Neural cell (in vitro differentiated cells): ENCODE data around the gene ENDOD1. TPM values are rescaled to one million over a fixed set of nuclear protein-coding genes. Genes with fewer than 3 reads are reported as not detected.

Experiments
- H2AFZ ChIP-seq: fragments of 200-600, 300-800 bp; sonication (generic), shearing (Covaris generic); 2 replicates; pipeline ENCODE4 v1.6.0; 2014; ENCODE audit warnings: low read depth, mild to moderate bottlenecking, antibody characterized with exemption, low read length, moderate library complexity
- H3F3A ChIP-seq: fragments of 200-600 bp; shearing (Covaris generic); 2 replicates; pipeline ENCODE4 v1.6.1; 2016; ENCODE audit warnings: mild to moderate bottlenecking, moderate library complexity, mixed read lengths, antibody characterized with exemption, low read length; ENCODE audit not compliant: insufficient read depth, poor library complexity, severe bottlenecking
- H3K27ac ChIP-seq: fragments of 200-600, 300-800 bp; sonication (generic), shearing (Covaris generic); 2 replicates; pipeline ENCODE4 v1.5.1; 2014; ENCODE audit warnings: mild to moderate bottlenecking, low read length, moderate library complexity
- H3K27me3 ChIP-seq: fragments of 300-800, 200-600 bp; sonication (generic), shearing (Covaris generic); 2 replicates; pipeline ENCODE4 v1.6.0; 2014; ENCODE audit warnings: mild to moderate bottlenecking, low read depth, low read length, moderate library complexity; ENCODE audit not compliant: insufficient read depth
- H3K36me3 ChIP-seq: fragments of 300-800, 200-600 bp; sonication (generic), shearing (Covaris generic); 2 replicates; pipeline ENCODE4 v1.5.1; 2014; ENCODE audit warnings: mild to moderate bottlenecking, antibody characterized with exemption, low read length, moderate library complexity; ENCODE audit not compliant: insufficient read depth
- H3K4me2 ChIP-seq: fragments of 300-800, 200-600 bp; sonication (generic), shearing (Covaris generic); 2 replicates; pipeline ENCODE4 v1.6.0; 2014; ENCODE audit warnings: mild to moderate bottlenecking, low read length
- H3K4me3 ChIP-seq: fragments of 300-800, 200-600 bp; sonication (generic), shearing (Covaris generic); 2 replicates; pipeline ENCODE4 v1.5.1; 2014; ENCODE audit warnings: mild to moderate bottlenecking, low read length, moderate library complexity
- H3K79me2 ChIP-seq: fragments of 200-600 bp; shearing (Covaris generic); replicated peaks from 2 replicates; pipeline ENCODE4 v1.6.0; 2014; ENCODE audit warnings: mild to moderate bottlenecking, low read length, moderate library complexity; ENCODE audit not compliant: insufficient read depth
- H3K9ac ChIP-seq: fragments of 300-800, 200-600 bp; sonication (generic), shearing (Covaris generic); 2 replicates; pipeline ENCODE4 v1.6.1; 2016; ENCODE audit warnings: mild to moderate bottlenecking, low read length, mixed read lengths
- H3K9me2 ChIP-seq: fragments of 200-600 bp; shearing (Covaris generic); 2 replicates; pipeline ENCODE4 v1.6.1; 2016; ENCODE audit warnings: mild to moderate bottlenecking, low read length, mixed read lengths; ENCODE audit not compliant: insufficient read depth
- H3K9me3 ChIP-seq: fragments of 200-600, 300-800 bp; sonication (generic), shearing (Covaris generic); 2 replicates; pipeline ENCODE4 v1.6.1; 2016; ENCODE audit warnings: mild to moderate bottlenecking, mixed run types, low read length, moderate library complexity, mixed read lengths
- H4K20me1 ChIP-seq: fragments of 200-600 bp; shearing (Covaris generic); 2 replicates; pipeline ENCODE4 v1.6.1; 2016; ENCODE audit warnings: mild to moderate bottlenecking, mixed run types; ENCODE audit not compliant: insufficient read depth
- CTCF ChIP-seq: fragments of 450-650 bp; IDR thresholded peaks from 2 replicates; pipeline ENCODE4 v1.5.1; 2014; ENCODE audit warnings: antibody characterized with exemption, mild to moderate bottlenecking, moderate library complexity; ENCODE audit not compliant: poor library complexity, severe bottlenecking
- EP300 ChIP-seq: fragments of 450-650 bp; conservative IDR thresholded peaks from 2 replicates; pipeline ENCODE4 v1.6.1; 2014; ENCODE audit warnings: antibody characterized with exemption, mild to moderate bottlenecking, moderate library complexity; ENCODE audit not compliant: poor library complexity, severe bottlenecking
- EZH2 ChIP-seq: fragments of 200-600, 300-800 bp; shearing (Covaris generic), sonication (generic); IDR thresholded peaks from 2 replicates; pipeline ENCODE4 v1.6.1; 2014; ENCODE audit warnings: antibody characterized with exemption, low read length, borderline replicate concordance, mild to moderate bottlenecking; ENCODE audit not compliant: insufficient read depth, poor library complexity, severe bottlenecking
- MXI1 ChIP-seq: fragments of 450-650 bp; conservative IDR thresholded peaks from 2 replicates; pipeline ENCODE4 v1.6.1; 2014; ENCODE audit warnings: antibody characterized with exemption, mild to moderate bottlenecking; ENCODE audit not compliant: poor library complexity, severe bottlenecking
- POLR2AphosphoS5 ChIP-seq: IDR thresholded peaks from 2 replicates; pipeline ENCODE4 v1.6.1; 2012
- RAD21 ChIP-seq: fragments of 450-650 bp; conservative IDR thresholded peaks from 2 replicates; pipeline ENCODE4 v1.6.1; 2014; ENCODE audit warnings: antibody characterized with exemption, mild to moderate bottlenecking, moderate library complexity
- REST ChIP-seq: IDR thresholded peaks from 2 replicates; pipeline ENCODE4 v1.6.1; 2012; ENCODE audit warnings: borderline replicate concordance
- SMC3 ChIP-seq: fragments of 450-650 bp; conservative IDR thresholded peaks from 2 replicates; pipeline ENCODE4 v1.6.1; 2014; ENCODE audit warnings: antibody characterized with exemption, mild to moderate bottlenecking, moderate library complexity; ENCODE audit not compliant: poor library complexity
- TAF1 ChIP-seq: IDR thresholded peaks from 2 replicates; pipeline ENCODE4 v1.6.1; 2012; ENCODE audit warnings: low read depth
- polyA plus RNA-seq: library from polyadenylated mRNA; depleted of rRNA; stranded (reverse); fragments of >200 nt; gene quantifications from 2 replicates; pipeline ENCODE4 v1.2.3, GENCODE V29; 2014

ENDOD1 gene
- polyA plus RNA-seq, 1 donor from 2014 or later: 4.9 TPM

GRCh38 chr11:95149651-95150364 is 60.2 kb downstream of the ENDOD1 start:
- Histone ChIP-seq H3K9ac (no peak overlapping the region), H3K79me2 (no peaks in the 10 kb centered on the region), H3K9me3 (no peaks in the 10 kb centered on the region), H3F3A (no peaks in the 10 kb centered on the region), H3K9me2 (no peaks in the 10 kb centered on the region), H3K27ac (no peak overlapping the region), H3K27me3 (peaks cover 18% of the 10 kb centered on the region), H3K36me3 (no peaks in the 10 kb centered on the region), H2AFZ (no peak overlapping the region), H4K20me1 (no peaks in the 10 kb centered on the region), H3K4me3 (no peak overlapping the region), H3K4me2 (no peak overlapping the region)
- TF ChIP-seq EP300 (no peak), RAD21 (no peak), REST (no peak), EZH2 (no peak), TAF1 (no peak), MXI1 (no peak), POLR2AphosphoS5 (no peak), CTCF (no peak), SMC3 (no peak)

GRCh38 chr11:95150956-95151684 is 61.5 kb downstream of the ENDOD1 start:
- no peaks in the 10 kb centered on the region for H3K36me3 ChIP-seq
- no peak overlapping the region for H3K9ac ChIP-seq
- H3K9me2 ChIP-seq: no peaks in the 10 kb centered on the region
- H4K20me1 ChIP-seq: no peaks in the 10 kb centered on the region
- H3K4me2 ChIP-seq: peak overlapping the region; percentile 13
- peaks cover 18% of the 10 kb centered on the region for H3K27me3 ChIP-seq
- peak overlapping the region; percentile 62 for H3K4me3 ChIP-seq
- H3K27ac ChIP-seq: no peak overlapping the region
- H2AFZ ChIP-seq: no peak overlapping the region
- TF ChIP-seq TAF1 (no peak), CTCF (peak; percentile 87), SMC3 (peak; percentile 93)
- H3F3A ChIP-seq: no peaks in the 10 kb centered on the region
- H3K9me3 ChIP-seq: no peaks in the 10 kb centered on the region
- no peaks in the 10 kb centered on the region for H3K79me2 ChIP-seq
